Activated CD4-positive, alpha-beta T cell treated with anti-CD3 and anti-CD28 coated beads, Interleukin-2, amount 50 U/mL, for 48 hours (primary cell): Measurements from ENCODE around the gene ZCCHC7.

Experiments used
- DNase-seq, 2 experiments: peaks; one replicate each; pipeline ENCODE4 v3.0.0-alpha.2; 2020

Gene ZCCHC7

GRCh38 chr9:37342895-37343294 is 222.5 kb downstream of the ZCCHC7 start:
- no peak for DNase-seq

DNA sequence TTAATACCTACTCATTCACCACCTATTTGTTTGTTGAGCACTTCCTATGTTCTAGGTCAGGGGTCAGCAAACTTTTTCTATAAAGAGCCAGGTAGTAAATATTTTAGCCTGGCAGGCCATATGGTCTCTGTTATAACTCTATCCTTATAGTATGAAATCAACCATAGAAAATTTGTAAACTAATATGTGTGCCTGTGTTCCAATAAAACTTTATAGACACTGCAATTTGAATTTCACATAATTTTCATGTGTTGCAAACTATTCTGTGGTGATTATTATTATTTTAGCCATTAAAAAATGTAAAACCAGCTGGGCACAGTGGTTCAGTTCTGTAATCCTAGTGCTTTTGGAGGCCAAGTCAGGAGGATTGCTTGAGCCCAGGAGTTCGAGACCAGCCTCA is 223.3 kb downstream of the ZCCHC7 start:
- no peak for DNase-seq

- DNase-seq: no peak
These were observed 224.7 kb downstream of the ZCCHC7 start for GRCh38 chr9:37345038-37345437.

DNA sequence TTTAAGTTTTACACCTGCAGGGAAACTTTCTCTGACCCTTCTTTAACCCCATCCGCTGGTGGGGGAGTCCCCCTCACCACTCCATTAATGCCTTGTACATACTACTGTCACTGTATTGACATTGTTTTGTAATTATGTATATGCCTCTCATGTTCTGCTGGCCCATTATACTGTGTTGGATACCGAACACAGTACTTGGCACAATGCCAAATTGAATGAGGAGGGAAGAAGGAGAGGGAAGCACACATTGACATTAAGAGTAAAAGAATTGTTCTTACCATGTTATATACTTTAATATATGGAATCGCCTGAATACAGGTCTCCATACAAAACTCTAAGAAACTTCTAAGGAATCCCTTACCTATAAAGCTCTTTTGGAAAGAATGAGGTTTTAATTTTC is 228.5 kb downstream of the ZCCHC7 start:
- no peak for DNase-seq

GRCh38 chr9:37350486-37351190 is 230.3 kb downstream of the ZCCHC7 start:
- no peak for DNase-seq

DNA sequence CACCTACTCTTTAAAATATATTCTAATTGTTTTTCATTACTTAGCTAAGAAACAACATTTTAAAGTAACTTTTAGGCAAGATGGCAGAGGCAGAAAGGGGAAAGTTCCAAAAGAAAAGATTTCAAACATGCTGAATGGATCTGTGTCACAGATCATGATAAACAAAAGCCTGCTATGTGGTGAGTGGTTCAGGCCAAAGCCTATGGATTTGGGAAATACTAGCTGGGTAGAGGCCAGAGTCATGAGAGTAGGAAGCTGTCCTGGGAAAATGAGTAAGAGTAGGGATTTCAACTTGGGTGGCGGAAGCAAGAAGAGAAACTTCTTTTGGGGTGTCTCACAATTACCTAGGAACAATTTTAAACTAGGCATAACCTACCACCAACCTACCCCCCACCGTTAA is 233.4 kb downstream of the ZCCHC7 start:
- no peak for DNase-seq

DNA sequence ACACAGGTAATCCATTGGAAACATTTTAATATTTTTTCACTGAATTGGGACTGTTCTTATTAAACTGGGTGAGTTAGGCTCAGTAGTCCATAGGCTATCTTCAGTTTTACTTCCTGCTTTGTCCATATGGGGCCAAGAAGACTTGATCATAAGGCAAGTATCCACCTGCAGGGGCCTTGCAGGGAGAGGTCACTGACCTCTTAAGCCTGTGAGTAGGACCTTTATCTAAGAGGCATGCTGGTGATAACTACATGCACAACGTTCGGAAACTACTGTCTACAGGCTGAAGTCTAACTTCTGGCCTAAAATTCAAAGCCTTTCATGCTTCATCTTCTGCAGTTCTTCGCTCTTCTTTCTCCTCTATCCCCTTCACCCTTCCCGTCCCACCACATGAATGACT is 242.1 kb downstream of the ZCCHC7 start:
- DNase-seq: no peak

- DNase-seq: no peak
These were observed 242.8 kb downstream of the ZCCHC7 start for GRCh38 chr9:37363124-37363523.

DNA sequence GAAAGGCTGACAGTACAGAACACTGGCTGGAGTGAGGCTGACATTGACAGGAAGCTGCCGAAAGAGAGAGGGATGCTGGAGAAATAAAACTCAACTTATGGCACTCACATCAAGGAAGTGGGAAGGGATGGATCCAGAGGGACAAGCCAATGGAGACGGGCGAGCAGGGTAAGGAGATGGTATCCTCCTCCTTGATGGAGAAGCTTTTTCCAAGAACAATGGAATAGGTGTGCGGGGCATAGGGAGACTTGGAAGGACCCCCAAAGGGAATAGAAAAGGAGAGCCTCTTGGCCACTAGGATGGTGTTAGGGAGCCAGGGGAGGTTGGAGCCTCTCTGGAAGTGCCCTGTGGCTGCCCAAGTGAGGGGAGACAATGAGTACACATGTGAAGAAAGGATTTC is 243.8 kb downstream of the ZCCHC7 start:
- DNase-seq: no peak

- peak in 1 of 2 experiments; percentile 25 for DNase-seq
These were observed 244.5 kb downstream of the ZCCHC7 start for GRCh38 chr9:37364751-37365360.

DNA sequence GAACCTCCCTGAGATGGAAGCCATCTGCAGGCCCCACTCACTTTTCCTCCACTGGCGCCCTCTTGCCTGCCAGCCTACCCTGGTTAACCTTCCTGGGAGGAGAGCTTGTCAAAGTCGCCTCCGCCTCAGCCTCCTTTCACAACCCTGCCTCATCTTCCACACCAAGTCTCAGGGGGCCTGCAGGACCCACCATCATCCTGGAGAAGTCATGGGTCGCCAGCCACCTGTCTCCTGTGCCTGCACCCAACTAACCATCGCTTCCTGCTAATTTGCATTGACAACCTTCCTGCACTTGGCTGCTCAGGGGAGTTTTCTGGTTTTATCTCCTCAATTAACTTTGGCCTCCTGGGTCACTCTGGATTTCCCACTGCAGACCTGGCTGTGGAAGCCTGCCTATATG is 249.3 kb downstream of the ZCCHC7 start:
- DNase-seq: no peak

- no peak for DNase-seq
These were observed 249.9 kb downstream of the ZCCHC7 start for GRCh38 chr9:37370282-37370681.

- DNase-seq: no peak
These were observed 250.7 kb downstream of the ZCCHC7 start for GRCh38 chr9:37370968-37371563.

DNA sequence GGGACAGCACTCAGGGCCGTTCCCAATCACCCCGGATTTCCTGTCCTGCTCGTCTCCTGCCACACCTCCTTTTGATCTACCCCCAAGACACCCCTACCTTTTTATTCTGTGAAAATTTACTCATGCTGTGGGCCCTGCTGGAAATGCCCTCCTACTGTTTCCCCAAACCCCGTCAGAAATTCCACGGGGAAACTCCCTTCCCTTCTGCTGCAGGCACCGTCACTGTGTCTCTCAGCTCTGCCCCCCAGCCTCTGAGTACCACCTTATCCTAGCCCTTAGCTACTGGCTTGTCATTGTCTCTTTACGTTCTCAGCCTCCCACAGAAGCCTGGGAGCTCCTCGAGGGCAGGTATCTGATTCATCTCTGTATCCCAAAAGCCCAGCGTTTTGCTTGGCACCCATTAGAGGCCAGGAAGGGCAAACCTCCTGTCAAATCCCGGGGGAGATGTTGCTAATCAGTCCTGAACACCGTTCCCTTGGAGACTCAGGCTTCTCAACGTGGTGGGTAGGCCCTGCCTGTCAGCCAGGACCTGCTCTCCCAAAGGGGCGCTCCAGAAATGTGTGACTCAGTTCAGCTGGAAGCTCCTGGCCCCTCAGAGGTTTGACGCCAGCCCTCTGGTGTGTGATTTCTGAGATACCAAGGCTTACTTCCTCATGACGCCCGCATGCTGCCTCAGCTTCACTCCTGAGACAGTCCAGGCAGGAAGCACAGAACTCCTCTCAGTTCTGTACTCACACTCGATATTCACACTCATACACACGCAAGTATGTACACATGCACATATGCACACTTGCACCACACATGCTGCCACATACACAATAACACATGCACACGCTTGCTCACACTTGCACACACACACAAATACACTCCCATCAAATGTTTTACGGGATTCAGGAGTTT is 251.4 kb downstream of the ZCCHC7 start:
- peak; percentile 18 to 36 for DNase-seq

GRCh38 chr9:37372839-37373238 is 252.5 kb downstream of the ZCCHC7 start:
- DNase-seq: no peak

DNA sequence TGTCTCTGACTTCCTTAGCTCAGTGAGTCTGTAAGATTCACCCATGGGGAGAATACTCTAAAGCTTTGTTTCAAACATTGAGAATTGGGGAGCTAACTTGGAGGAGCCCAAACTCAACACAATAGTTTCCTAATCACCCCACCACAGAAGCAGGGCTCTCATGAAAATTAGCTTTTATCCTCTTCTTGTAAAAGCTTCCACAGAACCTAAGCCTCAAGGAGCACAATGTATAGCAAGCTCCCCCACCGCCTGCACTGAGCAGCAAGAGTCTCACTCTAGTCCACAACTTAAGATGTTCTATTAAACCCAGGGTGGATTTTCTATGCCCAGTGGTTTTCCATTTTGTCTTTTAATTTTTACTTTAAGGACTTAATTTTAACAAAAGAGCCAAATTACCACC is 253.2 kb downstream of the ZCCHC7 start:
- DNase-seq: no peak

GRCh38 chr9:37374892-37375291 is 254.5 kb downstream of the ZCCHC7 start:
- no peak for DNase-seq

DNA sequence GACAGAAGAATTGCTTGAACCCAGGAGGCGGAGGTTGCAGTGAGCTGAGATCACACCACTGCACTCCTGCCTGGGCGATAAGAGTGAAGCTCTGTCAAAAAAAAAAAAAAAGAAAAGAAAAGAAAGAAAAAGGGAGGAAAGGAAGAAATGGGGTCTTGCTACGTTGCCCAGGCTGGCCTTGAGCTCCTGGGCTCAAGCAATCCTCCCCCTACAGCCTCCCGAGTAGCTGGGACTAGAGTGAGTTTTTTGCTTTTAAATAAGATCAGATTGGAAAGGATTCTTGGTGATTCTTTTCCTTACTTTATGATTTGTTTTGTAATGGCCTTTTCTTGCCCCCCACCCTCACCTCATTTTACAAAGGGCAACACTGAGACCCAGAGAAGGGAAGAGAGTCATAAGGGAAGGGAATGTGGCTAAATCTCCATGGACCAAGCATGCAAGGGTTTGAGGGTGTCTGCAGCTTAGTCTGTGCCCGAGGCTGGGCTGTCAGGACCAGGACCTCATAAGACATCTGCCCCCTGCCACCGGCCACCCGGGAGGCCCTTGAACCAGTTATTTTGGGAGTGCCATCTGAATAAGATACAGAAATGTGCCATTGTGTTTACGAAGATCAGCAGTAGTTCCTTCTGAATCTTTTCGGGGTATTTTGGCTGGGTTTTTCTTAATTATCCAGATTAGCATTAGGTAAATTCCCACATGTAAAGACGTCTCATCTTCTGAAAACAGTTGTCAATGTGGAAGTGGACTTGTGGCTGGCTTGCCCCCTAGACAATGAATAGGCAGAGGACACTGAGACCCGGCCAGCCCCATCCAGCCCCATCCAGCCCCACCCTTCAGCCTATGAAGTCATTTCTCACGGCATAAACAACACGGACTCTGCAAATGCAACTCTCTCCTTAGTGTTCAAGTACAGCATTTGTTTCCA is 257.6 kb downstream of the ZCCHC7 start:
- no peak for DNase-seq

DNA sequence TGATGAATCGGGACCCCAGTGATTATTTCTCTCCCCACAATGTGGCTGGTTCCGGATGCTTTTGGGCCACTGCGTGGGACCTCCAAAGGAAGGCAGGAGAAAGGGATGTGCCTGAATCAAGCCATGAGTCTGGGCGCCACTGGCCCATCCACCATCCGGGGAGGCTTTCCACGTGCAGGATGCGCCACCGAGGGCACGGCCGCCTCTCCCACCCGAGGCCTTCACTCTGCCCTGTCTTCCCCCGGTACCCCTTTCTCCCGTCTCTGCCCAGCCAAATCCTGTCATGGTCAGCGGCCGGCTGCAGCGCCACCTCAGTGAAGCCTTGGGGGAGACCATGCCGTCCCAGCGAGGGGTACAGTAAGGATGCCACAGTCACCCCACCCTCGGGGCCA is 258.2 kb downstream of the ZCCHC7 start:
- no peak for DNase-seq

- no peak for DNase-seq
These were observed 259.5 kb downstream of the ZCCHC7 start for GRCh38 chr9:37379835-37380234.

GRCh38 chr9:37380570-37380969 is 260.2 kb downstream of the ZCCHC7 start:
- no peak for DNase-seq

GRCh38 chr9:37381094-37381741 is 260.8 kb downstream of the ZCCHC7 start:
- DNase-seq: no peak
